GM21447 (cell line): ENCODE results near the gene PXK.
"Not testable (repeated sequence)": the region's sequence is repeated elsewhere in the genome, so short reads cannot be mapped to it uniquely, and the experiment has no call there.

Experiments
- ATAC-seq: cut with Tn5 transposase; IDR thresholded peaks from one replicate; pipeline ENCODE4 v1.9.1; 2021; ENCODE audit not compliant: unreplicated experiment

Gene PXK

DNA sequence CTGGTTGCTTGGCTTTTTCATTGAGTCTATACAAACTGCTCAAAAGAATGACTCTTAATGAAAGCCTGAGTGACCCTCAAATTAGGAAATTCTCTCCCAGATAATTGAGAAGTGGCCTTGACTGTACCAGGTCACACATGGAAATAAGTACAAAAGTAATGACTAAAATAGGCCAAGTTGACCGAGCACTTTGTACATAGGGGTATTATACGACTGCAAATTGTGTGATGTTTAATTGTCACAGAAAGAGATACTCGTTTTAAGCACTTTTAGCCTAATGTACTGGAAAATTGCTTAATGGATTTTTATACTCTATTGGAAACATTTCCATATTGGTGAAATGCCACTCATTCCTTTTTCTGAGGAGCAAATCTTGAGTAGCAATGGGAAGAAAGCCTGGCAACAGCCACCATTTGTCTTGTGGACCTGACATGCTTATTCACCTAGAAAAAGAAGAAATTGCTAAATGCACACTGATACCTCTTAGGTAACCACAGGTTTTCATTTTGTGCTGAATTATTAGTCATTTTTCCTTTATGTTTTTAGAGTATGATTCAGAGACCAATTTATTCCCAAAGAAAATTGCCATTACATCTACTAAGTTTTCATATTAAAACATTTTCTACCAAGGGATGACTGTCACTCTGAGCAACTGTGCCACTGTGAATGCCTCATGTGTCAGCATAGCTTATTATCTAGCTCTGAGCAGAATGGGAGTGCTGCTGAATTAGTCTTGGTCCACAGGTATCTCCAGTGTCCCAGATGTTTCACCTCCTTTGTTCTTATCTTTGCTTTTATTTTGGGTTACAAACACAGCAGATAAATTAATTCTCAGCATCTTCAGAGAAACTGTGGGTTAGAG is 8.9 kb upstream of the PXK start:
- no peak for ATAC-seq

DNA sequence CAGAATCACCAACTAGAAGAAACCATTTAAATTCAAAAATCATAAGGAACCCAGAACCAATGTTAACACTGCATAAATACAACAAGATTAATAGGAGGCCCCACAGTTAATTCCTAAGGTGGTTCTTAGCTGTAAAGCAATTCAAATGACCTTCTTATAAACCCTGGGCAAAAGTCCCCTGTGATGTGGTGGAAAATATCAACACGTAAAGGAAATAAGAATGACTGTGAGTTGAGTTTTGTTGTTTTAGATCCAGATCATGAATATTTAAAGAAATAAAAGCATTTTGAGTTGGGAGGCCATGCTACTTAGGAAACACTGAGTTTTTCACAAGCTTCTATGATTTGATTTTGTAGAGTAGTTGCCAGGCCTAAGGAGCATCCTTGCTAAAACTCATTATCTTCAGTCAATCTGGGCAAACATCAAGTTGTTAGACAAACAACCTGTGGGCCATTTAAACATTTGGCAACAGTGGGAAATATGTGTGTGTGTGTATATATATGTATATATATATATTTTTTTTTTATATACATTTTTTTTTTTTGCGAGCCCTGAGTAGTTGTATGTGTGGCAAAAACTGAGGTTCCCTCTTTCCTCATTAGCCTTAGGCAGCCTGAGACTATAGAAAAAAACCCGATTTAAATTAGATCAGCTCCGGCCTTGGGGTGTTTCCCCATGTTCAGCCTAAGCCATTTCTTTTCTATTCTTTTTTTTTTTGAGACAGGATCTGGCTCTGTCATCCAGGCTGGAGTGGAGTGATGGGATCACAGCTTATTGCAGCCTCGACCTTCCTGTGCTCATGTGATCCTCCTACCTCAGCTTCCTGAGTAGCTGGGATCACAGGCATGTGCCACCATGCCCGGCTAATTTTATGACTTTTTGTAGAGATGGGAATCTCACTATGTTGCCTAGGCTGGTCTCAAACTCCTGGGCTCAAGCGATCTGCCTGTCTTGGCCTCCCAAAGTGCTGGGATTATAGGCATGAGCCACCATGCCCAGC is 8.0 kb upstream of the PXK start:
- ATAC-seq: no peak

DNA sequence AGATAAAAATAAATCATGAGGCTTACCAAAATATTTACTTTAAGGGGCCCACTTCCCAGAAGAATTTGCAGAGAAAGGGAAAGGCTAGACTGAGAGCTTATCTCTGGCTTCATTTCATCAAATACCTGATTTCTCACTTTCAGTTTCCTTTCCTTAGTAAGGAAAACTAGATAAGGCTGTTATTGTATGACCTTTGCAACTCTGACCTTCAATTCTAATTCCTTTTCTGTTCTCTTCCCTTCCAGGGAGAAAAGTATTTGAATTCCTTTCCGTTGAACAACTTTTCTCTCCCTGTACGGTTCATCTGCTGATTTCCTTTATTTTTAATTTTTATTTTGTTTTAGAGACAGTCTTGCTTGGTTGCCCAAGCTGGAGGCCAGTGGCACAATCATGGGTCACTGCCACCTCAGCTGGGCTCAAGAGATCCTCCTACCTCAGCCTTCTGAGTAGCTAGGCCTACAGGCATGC is 7.1 kb upstream of the PXK start:
- ATAC-seq: no peak

DNA sequence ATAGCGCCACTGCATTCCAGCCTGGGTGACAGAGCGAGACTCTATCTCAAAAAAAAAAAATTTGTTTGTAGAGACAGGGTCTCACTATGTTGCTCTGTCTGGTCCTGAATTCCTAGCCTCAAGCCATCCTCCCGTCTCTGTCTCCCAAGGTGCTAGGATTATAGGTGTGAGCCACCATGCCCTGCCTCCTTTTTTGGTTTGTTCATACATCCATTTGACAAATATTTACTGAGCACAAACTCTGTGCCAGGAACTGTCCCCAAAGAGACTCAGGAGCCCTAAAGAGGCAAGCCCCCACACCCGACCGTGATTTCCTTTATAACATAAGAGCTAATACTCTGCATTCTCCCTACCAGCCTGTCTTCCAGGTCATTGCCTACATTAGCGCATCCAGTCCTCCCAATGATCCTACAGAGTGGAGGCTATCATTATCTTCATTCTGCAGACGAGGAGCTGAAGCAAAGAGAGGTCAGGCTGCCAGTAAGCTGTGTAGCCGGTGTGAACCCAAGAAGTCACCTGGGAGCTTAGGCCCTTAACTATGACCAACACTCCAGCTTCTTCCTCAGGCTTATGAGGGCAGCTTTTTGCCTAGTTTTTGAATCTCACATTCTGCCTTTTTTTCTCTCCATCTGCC is 6.3 kb upstream of the PXK start:
- ATAC-seq: no peak

DNA sequence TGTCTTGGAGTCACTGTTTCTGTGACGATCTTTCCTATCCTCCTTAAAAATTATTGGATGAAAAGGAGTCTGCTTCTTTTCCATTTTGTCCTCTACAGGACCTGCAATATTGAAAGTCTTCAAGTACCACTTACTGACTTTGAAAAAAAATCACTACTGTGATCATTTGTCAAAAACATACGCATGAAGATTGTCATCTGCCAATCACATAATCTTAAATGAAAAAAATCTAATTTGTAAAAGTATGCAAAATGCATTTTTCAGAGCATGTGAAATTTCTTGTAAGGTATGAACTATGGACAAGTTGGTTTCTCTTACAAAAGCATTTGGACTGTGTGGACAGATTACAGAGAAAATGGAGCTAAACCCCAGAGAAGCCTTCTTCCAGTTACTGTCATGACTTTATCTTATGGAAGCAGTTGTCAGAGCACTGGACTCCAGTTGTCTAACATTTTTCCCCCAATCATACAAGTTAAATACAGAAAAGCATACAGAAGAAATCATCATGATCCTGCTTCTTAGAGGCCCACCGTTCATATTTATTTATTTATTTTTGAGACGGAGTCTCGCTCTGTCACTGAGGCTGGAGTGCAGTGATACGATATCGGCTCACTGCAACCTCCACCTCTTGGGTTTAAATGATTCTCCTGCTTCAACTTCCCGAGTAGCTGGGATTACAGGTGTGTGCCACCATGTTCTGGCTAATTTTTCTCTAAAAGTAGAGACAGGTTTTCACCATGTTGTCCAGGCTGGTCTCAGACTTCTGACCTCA is 3.4 kb upstream of the PXK start:
- no peak for ATAC-seq

DNA sequence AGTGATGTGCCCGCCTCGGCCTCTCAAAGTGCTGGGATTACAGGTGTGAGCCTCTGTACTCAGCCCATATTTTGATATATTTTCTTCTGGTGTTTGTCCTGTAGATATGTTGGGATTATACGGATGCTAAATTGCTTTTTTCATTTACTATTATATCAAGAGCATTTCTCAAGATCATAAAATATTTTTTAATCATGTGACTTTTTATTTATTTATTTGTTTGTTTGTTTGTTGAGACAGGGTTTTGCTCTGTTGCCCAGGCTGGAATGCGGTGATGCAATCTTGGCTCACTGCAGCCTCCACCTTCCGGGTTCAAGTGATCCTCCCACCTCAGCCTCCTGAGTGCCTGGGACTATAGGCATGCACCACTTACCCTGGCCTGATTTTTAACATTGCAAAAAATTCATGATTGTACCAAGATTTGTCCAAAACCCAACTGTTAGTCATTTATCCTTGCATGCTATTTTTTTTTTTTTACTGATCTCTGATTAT is 2.7 kb upstream of the PXK start:
- no peak for ATAC-seq

DNA sequence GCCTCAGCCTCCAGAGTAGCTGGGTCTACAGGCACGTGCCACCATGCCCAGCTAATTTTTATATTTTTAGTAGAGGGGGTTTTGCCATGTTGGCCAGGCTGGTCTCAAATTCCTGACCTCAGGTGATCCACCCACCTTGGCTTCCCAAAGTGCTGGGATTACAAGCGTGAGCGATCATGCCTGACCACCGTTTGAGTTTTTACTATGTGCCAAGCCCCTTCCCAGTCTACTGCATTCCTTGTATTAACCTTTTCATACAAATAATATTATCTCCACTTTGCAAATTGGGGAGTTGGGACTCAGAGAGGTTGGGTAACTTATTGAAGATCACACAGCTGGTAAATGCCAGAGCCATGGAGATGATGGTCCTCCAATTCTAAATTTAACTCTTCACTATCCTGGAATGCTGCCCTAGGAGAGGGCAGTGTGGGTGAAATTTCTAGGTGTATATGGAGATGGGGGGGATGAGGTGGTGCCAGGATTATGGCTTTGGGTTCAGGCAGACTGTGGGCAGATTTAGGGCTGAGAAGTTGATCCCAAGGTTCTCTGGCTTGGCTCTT is 1.0 kb upstream of the PXK start:
- no peak for ATAC-seq

DNA sequence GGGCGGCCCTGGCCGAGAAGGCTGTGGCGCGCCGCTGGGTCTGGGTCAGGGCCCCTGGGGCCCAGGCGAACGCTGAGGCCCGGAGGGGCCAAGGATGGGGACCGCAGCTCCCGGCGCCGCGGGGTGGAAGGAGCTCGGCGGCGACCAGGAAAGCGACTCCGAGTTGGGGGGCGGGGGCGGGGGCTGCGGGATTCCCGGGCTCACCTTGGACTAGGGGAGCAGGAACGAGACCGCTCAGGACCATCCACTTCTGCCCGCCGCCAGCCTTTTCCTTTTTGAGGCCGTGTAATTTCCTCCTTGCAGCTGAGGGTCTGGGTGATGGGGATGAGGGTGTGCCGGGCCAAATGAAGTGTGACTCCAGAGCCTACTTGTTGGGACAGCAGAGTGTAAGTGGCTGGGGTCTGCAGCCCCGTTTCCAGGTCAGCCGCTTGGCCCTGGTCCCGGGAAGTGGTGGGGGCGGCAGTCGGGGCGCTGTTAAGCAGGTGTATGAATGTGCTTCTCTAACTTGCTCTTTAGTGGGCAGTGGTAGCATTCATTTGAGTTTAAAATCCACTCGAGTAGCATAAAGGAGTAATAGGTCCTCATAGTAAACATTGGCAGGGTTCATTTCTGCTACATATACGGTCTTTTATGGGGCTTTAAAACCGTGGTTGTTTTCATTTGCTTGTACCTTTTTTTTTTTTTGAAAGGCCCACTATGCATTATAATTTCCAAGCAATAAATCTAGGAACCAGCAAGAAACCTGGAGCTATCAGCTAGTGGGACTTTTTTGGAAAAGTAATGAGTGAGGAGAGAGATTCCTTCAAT is 717 bp downstream of the PXK start:
- ATAC-seq: peak; percentile 51

DNA sequence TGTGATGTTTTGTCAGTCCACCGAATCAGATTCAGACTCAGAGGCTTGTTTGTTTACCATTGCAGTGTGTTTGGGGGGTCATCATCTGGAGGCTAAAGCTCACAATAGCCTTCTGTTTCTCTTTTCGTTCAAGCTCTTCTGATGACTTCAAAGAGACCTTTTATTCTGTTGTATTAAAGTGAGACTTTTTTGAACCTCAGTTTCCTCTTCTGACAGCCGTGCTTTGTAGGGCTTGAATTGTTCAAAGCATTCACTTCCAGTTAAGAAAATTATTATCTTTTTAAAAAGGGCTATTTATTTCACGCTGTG is 1.3 kb downstream of the PXK start:
- no peak for ATAC-seq

DNA sequence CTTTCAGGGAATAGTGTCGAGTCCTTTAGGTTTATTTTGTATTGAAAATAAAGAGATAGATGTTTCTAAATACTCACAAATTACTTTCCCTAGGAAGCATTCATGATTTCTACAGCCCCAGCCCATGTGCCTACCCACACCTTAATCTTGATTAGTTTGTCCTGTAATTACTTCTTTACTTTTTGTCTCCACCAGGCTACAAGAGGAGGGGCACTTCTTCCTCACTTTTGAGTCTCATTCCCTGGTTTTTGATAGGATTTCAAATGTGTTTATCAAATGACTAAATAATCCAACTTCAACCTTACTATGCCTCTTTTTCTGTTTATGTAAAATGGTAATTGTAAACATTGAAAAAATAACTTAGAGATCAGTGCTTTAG is 1.8 kb downstream of the PXK start:
- no peak for ATAC-seq

DNA sequence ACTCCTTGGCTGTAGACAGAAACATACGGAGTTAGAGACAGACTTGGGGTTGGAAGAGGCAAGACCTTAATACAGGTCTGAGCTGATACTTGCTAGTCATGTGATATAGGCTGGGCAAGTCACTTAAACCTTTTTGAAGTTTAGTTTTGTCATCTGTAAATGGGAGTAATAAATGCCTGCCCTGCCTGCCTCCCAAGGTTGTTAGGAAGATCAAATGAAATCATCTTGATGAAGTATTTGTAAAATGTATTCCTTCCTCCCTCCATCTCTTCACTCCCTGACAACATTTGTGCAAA is 2.9 kb downstream of the PXK start:
- ATAC-seq: no peak

DNA sequence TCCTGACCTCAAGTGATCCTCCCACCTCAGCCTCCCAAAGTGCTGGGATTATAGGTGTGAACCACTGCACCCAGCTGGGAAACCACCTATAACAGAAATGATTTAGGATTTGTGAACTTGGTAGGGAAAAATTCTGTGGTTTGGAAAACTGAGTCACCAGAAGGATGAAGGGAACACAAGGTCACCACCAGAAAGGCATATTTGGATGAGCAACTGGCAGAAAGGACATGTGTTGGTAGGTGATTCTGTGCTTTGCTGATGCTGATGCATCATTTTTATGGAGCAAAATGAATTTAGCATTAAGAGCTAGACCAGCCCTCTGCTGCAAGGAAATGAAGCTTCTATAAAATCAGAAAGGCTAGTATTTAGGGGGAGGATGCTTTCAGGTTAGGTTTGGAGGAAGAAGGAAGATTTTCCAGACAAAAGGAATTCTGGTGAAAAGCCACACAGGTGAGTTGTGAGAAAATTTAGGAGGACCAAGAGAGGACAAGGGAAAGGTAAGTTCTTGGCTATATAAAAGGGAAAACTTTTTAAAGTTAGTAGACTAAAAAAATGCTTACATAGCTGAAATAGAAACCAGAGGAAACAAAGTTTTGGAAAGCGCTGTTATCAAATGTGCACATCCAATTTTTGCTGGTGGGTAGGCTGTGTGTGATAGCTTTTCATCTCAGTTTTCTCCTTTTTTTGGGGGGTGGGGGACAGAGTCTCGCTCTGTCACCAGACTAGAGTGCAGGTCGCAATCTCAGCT is 3.6 kb downstream of the PXK start:
- no peak for ATAC-seq

DNA sequence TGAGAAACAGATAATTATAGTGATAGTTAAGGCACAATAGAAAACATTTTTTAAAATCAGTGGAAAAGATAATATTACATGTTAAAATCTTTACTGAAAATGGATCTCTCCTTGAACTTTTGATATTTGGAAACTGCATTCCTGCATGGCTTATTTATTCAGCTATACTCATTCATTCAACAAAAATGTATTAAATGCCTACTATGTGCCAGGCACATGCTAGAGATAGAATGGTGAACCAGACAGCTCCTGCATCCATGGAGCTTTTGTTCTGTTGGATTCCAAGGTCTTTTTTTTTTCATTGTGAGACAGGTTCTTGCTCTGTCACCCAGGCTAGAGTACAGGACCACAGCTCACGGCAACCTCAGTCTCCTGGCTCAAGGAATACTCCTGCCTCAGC is 4.5 kb downstream of the PXK start:
- no peak for ATAC-seq

DNA sequence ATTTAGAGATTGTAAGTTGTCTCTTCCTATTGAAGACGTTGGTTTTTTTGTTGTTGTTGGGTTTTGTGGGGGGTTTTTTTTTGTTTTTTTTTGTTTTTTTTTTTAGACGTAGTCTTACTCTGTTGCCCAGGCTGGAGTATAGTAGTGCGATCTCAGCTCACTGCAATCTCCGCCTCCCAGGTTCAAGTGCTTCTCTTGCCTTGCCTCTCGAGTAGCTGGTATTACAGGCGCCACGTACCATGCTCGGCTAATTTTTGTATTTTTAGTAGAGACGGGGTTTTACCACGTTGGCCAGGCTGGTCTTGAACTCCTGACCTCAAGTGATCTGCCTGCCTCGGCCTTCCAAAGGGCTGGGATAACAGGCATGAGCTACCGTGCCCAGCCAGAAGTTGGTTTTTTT is 6.5 kb downstream of the PXK start:
- not testable (repeated sequence) for ATAC-seq

DNA sequence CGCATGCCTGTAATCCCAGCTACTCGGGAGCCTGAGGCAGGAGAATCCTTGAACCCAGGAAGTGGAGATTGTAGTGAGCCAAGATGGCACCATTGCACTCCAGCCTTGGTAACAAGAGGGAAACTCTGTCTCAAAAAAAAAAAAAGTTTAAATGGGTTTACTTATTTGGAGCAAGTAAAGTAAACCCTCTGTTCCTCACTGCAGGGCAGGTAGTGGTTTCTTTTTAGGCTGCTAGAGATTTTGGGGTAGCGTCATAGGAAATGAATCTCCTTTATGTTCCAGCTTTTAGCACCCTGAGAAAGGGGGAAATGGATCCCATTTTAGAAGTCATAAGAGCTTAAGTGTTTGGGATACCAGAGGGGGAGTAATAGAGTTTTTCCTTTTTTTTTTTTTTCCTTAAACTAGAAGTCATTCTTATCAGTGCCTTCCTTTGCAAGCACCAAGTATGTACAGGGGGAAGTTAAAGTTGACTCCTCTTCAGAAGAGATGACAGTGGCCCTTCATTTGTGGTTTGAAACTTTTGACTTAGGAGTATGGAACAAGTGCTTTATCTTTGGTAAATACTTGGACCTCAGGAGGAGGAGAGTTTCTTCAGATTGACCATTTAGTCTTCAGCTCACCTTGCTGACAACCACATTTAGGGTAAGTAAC is 8.0 kb downstream of the PXK start:
- no peak for ATAC-seq

DNA sequence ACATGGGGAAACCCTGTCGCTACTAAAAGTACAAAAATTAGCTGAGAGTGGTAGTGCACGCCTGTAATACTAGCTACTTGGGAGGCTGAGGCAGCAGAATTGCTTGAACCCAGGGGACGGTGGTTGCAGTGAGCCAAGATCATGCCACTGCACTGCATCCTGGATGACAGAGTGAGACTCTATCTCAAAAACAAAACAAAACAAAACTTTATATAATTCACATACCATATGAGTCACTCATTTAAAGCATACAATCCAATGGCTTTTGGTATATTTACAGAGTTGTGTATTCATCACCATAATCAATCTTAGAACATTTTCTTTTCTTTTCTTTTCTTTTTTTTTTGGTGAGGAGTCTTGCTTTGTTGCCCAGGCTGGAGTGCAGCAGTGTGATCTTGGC is 8.7 kb downstream of the PXK start:
- no peak for ATAC-seq

DNA sequence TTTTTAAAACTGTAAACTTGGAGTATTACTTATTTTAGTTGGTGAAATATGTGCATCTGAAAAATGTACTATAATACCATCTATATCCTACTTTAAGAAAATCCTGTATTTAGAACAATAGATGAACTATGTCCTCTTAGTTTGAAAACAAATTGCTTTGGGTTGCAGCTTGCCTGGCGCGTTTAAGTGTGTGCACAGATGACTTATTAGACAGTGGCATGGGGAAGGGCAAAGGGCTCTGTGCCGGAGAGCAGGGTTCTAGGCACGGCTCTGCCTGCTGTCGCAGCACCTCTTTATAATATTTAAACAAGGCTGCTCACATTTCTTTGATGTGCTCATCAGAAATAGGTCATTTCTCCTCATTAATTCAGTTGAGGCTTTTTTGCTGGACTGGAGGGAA is 10.0 kb downstream of the PXK start:
- ATAC-seq: no peak

DNA sequence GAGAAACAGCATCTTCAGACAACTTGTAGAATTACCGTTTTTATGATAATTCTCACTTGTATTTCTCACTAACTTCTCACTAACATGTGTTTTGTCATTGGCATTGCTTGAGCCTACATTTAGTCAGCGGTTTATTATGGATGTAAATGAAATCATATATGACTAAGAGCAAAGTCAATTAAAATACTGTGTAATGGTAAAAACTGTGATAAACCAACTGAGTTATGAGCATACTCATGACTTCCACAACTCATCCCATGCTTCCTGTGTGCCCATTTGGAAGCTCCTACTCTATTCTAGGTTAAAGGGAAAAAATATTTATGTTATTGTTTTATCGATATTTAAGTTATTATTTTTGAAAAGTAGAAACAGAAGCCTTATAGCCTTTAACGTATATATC is 12.8 kb downstream of the PXK start:
- ATAC-seq: no peak

DNA sequence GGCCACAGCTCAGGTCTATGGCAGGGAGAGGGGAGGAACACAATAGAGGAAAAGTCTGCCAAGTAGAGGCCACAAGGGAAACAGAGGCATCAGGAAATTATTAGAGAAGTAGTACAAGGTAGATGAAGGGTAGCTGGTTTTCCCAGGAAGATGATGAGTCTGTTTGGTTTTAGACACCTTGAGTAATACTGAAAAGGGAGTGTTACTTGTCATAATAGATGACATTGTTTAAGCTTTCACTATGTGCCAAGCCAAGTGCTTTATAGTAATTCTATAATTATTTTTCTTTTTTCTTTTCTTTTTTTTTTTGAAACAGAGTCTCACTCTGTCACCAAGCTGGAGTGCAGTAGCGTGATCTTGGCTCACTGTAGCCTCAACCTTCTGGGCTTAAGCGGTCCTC is 13.7 kb downstream of the PXK start:
- no peak for ATAC-seq
